Activated effector memory CD4-positive, alpha-beta T cell treated with anti-CD3 and anti-CD28 coated beads, Interleukin-2, amount 50 U/mL, for 16 hours (primary cell): ENCODE measurements around the gene RRP1.

ENCODE experiments used
- DNase-seq: peaks from one replicate; pipeline ENCODE4 v3.0.0-alpha.2; 2020

Gene RRP1

GRCh38 chr21:43777953-43778352 is 11.4 kb upstream of the RRP1 start:
- DNase-seq: no peak

- no peak for DNase-seq
Measured at GRCh38 chr21:43778469-43779335, 10.7 kb upstream of the RRP1 start.

GRCh38 chr21:43779660-43780059 is 9.7 kb upstream of the RRP1 start:
- DNase-seq: no peak

- no peak for DNase-seq
Measured at GRCh38 chr21:43781846-43782245, 7.5 kb upstream of the RRP1 start.

- DNase-seq: no peak
Measured at GRCh38 chr21:43782431-43783097, 6.8 kb upstream of the RRP1 start.

- DNase-seq: no peak
Measured at GRCh38 chr21:43783098-43783700, 6.2 kb upstream of the RRP1 start.

GRCh38 chr21:43785134-43785533 is 4.2 kb upstream of the RRP1 start:
- DNase-seq: no peak

- DNase-seq: no peak
Measured at GRCh38 chr21:43786300-43786806, 3.0 kb upstream of the RRP1 start.

- no peak for DNase-seq
Measured at GRCh38 chr21:43786807-43787440, 2.5 kb upstream of the RRP1 start.

- peak; percentile 58 for DNase-seq
Measured at GRCh38 chr21:43790010-43790524, 690 bp downstream of the RRP1 start.

- no peak for DNase-seq
Measured at GRCh38 chr21:43792406-43792805, 3.0 kb downstream of the RRP1 start.

GRCh38 chr21:43793243-43793642 is 3.9 kb downstream of the RRP1 start:
- no peak for DNase-seq

- peak; percentile 61 for DNase-seq
Measured at GRCh38 chr21:43794311-43794710, 4.9 kb downstream of the RRP1 start.

- DNase-seq: no peak
Measured at GRCh38 chr21:43794857-43795256, 5.5 kb downstream of the RRP1 start.

- peak; percentile 60 for DNase-seq
Measured at GRCh38 chr21:43797415-43797814, 8.0 kb downstream of the RRP1 start.

GRCh38 chr21:43797925-43798715 is 8.7 kb downstream of the RRP1 start:
- no peak for DNase-seq

- no peak for DNase-seq
Measured at GRCh38 chr21:43799301-43799840, 10.0 kb downstream of the RRP1 start.

GRCh38 chr21:43800124-43800523 is 10.7 kb downstream of the RRP1 start:
- no peak for DNase-seq

- DNase-seq: no peak
Measured at GRCh38 chr21:43800566-43800965, 11.2 kb downstream of the RRP1 start.

- no peak for DNase-seq
Measured at GRCh38 chr21:43801006-43801783, 11.8 kb downstream of the RRP1 start.

- no peak for DNase-seq
Measured at GRCh38 chr21:43802713-43803313, 13.4 kb downstream of the RRP1 start.
